HepG2 (cell line): ENCODE measurements around the gene ODAM. TPM values are rescaled to one million over a fixed set of nuclear protein-coding genes. Genes with fewer than 3 reads are reported as not detected.

ENCODE experiments used
- ARID4A ChIP-seq: sonication (generic); formaldehyde crosslinking; IDR thresholded peaks from 2 replicates; pipeline ENCODE4 v1.5.0; 2020; ENCODE audit warnings: mild to moderate bottlenecking, missing genetic modification reagents, borderline replicate concordance
- BHLHE40 ChIP-seq: IDR thresholded peaks from 2 replicates; pipeline ENCODE4 v1.6.1; 2011; ENCODE audit warnings: low read length, improper control_type of control experiment
- CHD4 ChIP-seq: fragments of 200-600 bp; sonication (generic); IDR thresholded peaks from 2 replicates; pipeline ENCODE4 v1.7.0; 2017; ENCODE audit warnings: mild to moderate bottlenecking, low read length, borderline replicate concordance
- GATAD1 ChIP-seq: IDR thresholded peaks from 2 replicates; pipeline ENCODE4 v1.6.1; 2016; ENCODE audit warnings: missing genetic modification reagents, missing compliant biosample characterization
- HINFP ChIP-seq: sonication (generic); formaldehyde crosslinking; IDR thresholded peaks from 2 replicates; pipeline ENCODE4 v1.4.0; 2020; ENCODE audit warnings: low read depth, mild to moderate bottlenecking, missing genetic modification reagents
- HNF1B ChIP-seq: sonication (generic); formaldehyde crosslinking; IDR thresholded peaks from 2 replicates; pipeline ENCODE4 v1.5.1; 2020; ENCODE audit warnings: mild to moderate bottlenecking, moderate library complexity, missing genetic modification reagents
- PRMT3 ChIP-seq: sonication (generic); formaldehyde crosslinking; IDR thresholded peaks from 2 replicates; pipeline ENCODE4 v1.8.1; 2022; ENCODE audit warnings: low read depth, mild to moderate bottlenecking, moderate library complexity, missing genetic modification reagents, borderline replicate concordance
- ZBTB26 ChIP-seq: IDR thresholded peaks from 2 replicates; pipeline ENCODE4 v1.6.1; 2016; ENCODE audit warnings: missing compliant biosample characterization, missing genetic modification reagents, borderline replicate concordance
- ZNF335 ChIP-seq: sonication (generic); formaldehyde crosslinking; IDR thresholded peaks from 2 replicates; pipeline ENCODE4 v1.4.0; 2020; ENCODE audit warnings: missing genetic modification reagents
- ZNF567 ChIP-seq: sonication (generic); formaldehyde crosslinking; IDR thresholded peaks from 2 replicates; pipeline ENCODE4 v1.8.1; 2023; ENCODE audit warnings: mild to moderate bottlenecking, missing genetic modification reagents, borderline replicate concordance
- ZNF776 ChIP-seq: sonication (generic); formaldehyde crosslinking; IDR thresholded peaks from 2 replicates; pipeline ENCODE4 v1.4.0; 2020; ENCODE audit warnings: mild to moderate bottlenecking, missing genetic modification reagents
- polyA plus RNA-seq, 8 experiments: library from polyadenylated mRNA; depleted of rRNA in 3 of 8; stranded (reverse) in 7 of 8; unstranded in 1 of 8; fragments of >200 nt; fragmentation: Illumina TruSeq in 4 of 8; extraction: Trizol in 4 of 8; gene quantifications; 2 replicates each; pipeline versions ENCODE4 v1.2.1 to v1.2.3, GENCODE V29; 2011 to 2016; ENCODE audit warnings: low read depth in 4 of 8, missing spikeins in 1 of 8, mixed read lengths in 1 of 8; ENCODE audit not compliant: insufficient read depth in 1 of 8
- total RNA-seq, 5 experiments: library from RNA; depleted of rRNA; stranded (reverse); fragments of >200 nt; fragmentation: Illumina TruSeq; extraction: Trizol; gene quantifications; 2 replicates each; pipeline ENCODE4 v1.2.3, GENCODE V29; 2016; ENCODE audit warnings: low read depth in 1 of 5
- TF ChIP-seq, protein P1 (sequence below): sonication (generic); formaldehyde crosslinking; IDR thresholded peaks from 2 replicates; pipeline ENCODE4 v1.8.0; 2022; ENCODE audit warnings: mild to moderate bottlenecking, missing genetic modification reagents; ENCODE audit not compliant: insufficient replicate concordance
- TF ChIP-seq, protein P2 (sequence below), 2 experiments: fragments of 450-650 bp in 1 of 2; sonication (generic) in 1 of 2; formaldehyde crosslinking; IDR thresholded peaks; 2 replicates each; pipeline versions ENCODE4 v1.5.0 to v1.8.0; 2020 to 2022; ENCODE audit warnings: mild to moderate bottlenecking in 1 of 2, missing genetic modification reagents in 1 of 2
- TF ChIP-seq, protein P3 (sequence below): sonication (generic); formaldehyde crosslinking; IDR thresholded peaks from 2 replicates; pipeline ENCODE4 v1.5.0; 2020; ENCODE audit warnings: missing genetic modification reagents

Gene ODAM
- total and polyA plus RNA-seq, 2 of the 13 experiments (the other 11 are each of a cell fraction or from before 2014, with no cell fraction given): 94.6 to 115 TPM

DNA sequence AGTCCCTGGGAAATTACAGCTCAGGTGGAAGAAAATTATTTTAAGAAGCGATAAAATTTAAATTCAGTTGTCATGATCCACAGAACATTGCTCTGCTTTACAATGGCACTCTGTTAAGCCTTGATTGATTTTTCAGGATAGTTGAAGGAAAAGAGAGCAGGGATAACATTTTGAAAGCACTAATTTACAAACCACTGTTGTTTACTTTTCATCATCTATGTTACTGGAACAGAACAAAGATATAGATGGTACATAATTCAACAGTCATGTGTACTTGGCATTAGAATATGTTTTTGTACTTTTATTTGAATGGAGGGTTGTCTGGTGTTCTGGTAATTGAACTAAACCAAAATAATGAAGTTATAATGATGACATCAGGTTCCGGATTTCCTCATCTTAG is 2.6 kb upstream of the ODAM start (continued):
- TF ChIP-seq HNF1B (CRISPR knock-in tag) (no peak), ZNF335 (CRISPR knock-in tag) (no peak), CHD4 (no peak), GATAD1 (CRISPR knock-in tag) (no peak), PRMT3 (no peak), ZBTB26 (no peak), ZNF567 (CRISPR knock-in tag) (no peak), BHLHE40 (no peak), HINFP (CRISPR knock-in tag) (no peak), ZNF776 (CRISPR knock-in tag) (no peak), ARID4A (CRISPR knock-in tag) (no peak)
- TF ChIP-seq, protein P1, sequence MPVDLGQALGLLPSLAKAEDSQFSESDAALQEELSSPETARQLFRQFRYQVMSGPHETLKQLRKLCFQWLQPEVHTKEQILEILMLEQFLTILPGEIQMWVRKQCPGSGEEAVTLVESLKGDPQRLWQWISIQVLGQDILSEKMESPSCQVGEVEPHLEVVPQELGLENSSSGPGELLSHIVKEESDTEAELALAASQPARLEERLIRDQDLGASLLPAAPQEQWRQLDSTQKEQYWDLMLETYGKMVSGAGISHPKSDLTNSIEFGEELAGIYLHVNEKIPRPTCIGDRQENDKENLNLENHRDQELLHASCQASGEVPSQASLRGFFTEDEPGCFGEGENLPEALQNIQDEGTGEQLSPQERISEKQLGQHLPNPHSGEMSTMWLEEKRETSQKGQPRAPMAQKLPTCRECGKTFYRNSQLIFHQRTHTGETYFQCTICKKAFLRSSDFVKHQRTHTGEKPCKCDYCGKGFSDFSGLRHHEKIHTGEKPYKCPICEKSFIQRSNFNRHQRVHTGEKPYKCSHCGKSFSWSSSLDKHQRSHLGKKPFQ: no peak
- TF ChIP-seq, protein P2, sequence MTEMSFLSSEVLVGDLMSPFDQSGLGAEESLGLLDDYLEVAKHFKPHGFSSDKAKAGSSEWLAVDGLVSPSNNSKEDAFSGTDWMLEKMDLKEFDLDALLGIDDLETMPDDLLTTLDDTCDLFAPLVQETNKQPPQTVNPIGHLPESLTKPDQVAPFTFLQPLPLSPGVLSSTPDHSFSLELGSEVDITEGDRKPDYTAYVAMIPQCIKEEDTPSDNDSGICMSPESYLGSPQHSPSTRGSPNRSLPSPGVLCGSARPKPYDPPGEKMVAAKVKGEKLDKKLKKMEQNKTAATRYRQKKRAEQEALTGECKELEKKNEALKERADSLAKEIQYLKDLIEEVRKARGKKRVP (CRISPR knock-in tag; IDR thresholded peaks at IDR 0.05): peak in 1 of 2 experiments; percentile 94; a peak in 2 of 4 replicates
- TF ChIP-seq, protein P3, sequence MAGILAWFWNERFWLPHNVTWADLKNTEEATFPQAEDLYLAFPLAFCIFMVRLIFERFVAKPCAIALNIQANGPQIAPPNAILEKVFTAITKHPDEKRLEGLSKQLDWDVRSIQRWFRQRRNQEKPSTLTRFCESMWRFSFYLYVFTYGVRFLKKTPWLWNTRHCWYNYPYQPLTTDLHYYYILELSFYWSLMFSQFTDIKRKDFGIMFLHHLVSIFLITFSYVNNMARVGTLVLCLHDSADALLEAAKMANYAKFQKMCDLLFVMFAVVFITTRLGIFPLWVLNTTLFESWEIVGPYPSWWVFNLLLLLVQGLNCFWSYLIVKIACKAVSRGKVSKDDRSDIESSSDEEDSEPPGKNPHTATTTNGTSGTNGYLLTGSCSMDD (CRISPR knock-in tag): no peak
